Activated CD4-positive, alpha-beta T cell treated with anti-CD3 and anti-CD28 coated beads, Interleukin-2, amount 50 U/mL, for 48 hours (primary cell): Measurements from ENCODE around the gene PHACTR1.
"Not testable (repeated sequence)": the region's sequence is repeated elsewhere in the genome, so short reads cannot be mapped to it uniquely, and the experiment has no call there.

Experiments
- DNase-seq, 2 experiments: peaks; one replicate each; pipeline ENCODE4 v3.0.0-alpha.2; 2020

Gene PHACTR1

DNA sequence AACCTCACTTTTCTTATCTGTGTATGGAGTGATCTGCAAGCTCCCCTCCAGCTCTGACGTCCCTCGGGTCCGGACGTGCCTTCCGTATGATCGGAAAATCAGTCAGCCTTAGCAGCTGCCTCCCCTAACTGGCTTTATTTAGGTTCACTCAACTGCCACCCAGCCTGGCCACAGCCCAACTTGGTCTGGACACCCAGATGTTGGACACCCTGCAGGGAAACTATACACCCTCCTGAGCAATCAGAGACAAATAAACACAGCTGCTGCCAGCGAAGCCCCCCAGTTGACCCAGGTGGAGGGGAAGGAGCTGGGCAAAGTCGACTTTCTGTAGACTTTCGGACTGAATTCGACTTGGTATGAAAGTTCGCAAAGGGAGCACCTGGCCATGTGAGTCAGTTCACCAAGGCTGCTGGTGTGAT, 582.8 kb downstream of the PHACTR1 start:
- DNase-seq, result no peak

GRCh38 chr6:13299918-13300317, 583.4 kb downstream of the PHACTR1 start:
- no peak for DNase-seq

DNA sequence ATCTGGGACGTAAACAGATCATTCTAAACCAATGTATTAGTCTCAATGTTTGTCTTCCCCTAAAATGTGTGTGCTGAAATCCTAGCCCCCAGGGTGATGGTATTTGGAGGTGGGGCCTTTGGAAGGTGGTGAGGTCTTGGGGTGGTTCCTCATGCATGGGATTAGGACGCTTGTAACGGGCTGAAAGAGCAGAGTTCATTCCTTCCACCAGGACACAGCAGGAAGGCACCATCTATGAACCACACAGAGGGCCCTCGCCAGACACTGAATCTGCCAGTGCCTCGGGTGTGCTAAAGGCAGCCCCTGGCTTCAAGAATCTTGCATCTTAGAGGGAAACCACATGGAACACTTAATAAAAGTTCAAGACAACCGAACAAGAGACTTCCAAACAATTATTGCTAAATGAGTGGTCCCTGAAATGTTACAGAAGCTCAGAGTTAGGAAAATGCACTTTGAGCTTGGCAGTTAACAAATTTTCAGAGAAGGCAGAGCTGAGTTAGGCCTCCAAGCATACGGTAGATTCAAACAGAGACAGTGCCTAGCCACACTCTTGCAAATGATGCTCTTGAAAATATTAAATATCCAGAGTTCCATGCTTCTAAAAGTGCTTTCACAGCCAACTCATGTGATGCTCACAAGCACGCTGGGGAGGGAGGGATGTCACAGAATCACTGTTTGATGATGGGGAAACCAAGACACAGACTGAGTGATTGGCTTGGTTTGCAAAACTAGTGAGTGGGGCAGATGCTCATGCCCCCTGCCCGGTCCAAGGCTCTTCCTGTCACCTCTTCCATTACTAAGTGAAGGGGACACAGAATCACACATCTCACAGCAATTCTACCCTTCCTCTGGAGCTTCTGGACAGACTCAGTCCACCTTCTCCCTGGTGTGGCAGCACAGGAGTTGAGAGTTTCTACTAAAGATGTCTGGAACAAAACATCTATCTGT, 584.4 kb downstream of the PHACTR1 start:
- no peak for DNase-seq

DNA sequence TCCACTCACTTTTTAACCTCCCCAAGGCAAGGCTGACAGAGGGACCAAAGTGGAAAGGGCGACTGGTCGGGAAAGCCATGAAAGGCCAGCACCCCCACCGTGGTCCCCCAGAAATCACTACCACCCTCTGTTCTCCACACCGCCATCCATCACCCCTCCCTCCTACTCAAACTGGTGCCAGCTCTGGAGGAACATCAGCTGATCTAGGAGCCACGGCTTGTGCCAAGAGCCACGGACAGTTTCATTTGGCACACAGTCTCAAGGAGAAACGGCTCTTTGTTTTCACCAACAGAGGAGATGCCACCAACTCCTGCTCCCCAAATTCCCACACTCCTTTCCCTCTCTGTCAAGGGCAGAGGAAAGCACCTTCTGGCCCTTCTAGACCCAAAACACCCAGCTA, 585.7 kb downstream of the PHACTR1 start:
- DNase-seq, result no peak

DNA sequence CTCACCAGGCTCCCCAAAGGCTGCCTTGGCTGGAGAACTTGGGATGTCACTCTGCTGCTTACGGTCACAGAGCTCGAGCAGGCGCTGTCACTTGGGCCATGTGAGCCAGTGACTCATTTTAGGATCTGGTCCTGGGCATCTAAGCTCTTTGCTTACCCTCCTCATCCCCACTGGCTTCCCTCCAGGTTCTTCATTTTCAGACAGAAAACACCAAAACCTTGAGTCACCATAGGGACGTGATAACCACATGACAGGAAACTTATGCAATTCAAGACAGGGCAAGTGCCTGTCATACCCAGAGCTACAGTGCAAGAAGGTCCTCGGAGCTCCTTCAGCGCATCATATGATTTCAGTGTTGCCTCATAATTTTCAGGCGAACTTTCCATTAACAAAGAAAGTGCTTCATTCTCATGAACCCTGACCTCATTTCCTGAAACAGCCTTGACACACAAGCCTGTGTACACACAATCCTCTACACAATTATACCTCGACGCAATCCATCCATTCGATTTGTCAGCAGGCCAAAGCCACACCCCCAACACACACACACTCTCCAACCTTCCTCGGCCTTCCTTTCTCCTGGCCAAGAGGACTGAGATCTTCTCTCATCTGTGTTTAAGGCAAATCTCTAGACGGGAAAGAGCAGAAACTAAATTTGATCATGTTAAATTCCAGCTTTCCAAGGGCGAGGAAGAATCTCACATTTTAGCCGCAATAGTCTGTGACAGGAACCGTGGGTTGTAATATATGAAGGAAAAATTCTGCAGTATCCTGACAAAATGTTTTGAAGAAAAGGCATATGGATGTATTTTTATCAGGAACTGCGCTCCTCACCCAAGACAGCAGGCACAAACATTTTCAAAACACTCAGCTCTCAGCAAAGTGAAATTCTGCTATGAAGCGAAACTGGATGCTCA, 586.4 kb downstream of the PHACTR1 start:
- peak; percentile 49 to 58 for DNase-seq

GRCh38 chr6:13303668-13304017, 587.1 kb downstream of the PHACTR1 start:
- peak; percentile 48 to 52 for DNase-seq

DNA sequence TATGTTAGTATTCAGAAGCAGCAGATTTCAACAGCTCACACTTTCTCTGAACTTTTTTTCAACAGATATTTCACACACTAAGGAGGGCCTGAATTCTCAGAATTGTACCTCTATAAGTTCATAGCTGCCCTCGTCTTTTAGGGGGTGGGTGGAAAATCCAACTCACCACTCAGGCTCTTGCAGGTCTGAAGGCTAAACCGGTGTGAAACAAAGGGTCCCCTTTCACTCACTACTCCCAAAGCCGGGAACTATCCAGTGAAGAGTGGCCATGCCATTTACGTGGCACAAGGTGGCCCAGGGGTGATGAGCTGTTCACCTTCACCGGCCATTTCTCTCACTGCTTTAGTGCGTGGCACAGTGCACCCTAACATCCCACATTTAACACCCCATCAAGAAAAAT, 587.5 kb downstream of the PHACTR1 start:
- DNase-seq, result no peak

DNA sequence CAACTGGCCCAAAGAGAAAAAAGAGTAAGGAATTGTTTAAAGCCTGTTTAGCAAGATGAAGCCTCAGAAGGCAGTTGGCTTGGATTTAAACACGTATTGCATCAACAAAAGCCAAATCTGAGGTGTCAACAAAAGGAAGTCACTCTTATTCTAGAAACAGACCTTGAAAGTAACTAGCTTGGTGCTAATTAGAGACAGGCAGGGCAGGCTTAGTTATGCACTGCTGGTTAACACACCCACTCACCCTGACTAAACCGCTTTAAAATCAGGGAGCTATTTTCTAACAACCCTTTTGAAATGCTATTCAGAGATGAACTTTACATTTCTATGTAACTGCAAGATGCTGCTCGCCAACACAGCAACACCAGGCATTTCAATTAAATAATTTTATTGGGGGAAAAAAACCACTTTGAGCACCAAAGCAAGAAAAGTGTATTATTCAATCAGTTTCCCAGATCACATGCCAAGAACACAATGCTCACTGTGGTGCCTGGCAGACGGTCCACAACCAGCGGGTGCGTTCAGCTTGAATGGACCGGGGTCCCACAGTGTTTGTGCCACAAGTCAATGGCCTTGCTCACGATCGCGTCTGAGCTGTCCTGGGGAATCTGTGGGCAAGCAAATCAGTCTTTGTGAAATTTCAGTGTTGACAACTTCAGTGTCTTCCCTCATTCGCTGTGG, 588.2 kb downstream of the PHACTR1 start:
- DNase-seq, result no peak

DNA sequence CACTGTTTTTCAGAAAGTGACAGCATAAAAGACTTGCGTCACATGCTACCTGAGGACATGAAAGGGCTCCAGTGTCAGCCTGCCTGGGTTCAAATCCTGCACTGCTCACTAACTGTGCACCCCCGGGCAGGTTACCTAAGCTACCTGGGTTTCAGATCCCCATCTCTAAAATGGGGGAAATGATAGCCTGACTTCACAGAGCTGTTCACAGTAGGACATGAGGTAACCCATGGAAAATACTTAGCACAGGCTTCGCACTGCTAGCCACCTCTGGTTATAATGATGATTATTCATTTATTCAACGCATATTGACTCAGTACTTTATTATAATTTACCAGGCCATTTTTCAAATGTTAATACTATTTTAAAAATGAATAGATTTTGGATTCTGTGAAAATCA, 588.7 kb downstream of the PHACTR1 start:
- DNase-seq, result no peak

- no peak for DNase-seq
These were observed 589.2 kb downstream of the PHACTR1 start for GRCh38 chr6:13305791-13306190.

DNA sequence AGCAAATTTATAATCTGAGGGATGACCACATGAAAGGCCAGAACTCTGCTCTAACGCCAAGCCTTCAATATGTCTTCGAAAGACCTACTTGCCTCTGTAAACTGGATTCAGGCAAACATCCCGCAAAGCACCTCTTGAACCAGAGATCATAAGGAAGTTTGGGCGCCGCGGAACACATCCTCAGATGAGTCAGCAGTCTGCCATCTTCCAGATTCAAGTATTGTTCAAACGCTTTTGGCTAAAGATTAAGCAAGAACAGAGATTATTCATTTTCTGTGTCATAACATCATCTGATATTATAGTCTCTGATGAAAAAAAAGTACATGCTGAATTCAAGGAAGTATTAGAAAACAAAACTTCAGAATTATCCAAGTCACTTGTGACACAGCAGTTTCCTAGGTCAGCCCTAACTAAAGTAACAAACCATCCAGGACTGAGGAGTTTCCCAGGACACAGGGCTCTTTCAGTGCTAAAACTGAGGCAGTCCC, 591.0 kb downstream of the PHACTR1 start:
- DNase-seq, result no peak

DNA sequence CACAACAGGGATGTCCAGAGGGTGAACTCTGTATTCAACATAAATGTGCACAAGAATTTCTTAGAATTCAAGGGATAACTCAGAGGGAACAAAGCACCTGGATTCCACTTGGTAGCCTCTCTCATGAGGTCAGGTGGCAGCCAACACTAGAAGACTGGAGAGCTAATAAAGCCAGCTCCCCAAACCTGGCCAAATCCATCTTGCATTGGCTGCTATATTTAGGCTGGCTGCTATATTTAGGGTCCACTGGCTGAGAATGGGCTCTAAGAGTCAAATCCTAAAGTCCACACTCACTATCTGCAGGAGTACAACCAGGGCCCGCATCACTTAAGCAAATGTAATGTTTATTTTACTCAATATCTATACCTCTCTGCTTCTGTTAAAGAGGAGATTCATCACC, 591.8 kb downstream of the PHACTR1 start:
- DNase-seq, result no peak

DNA sequence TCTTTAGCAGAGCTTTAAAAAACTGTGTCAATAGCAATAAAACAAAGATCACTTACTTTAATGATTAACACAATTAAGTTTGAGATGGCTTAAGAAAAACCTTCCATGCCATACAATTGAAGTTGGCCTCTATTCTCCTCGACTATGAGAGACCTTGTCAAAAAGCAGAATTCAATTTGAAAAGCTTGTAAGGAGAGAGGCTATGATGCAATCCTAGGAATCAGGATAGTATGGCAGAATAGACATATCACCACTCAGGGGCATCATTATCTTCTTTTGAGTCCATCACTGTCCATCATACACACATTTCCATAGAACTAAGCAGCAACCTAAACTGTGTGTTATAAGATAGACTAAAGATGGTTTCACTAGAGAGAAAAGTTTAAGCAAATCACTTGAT, 594.6 kb downstream of the PHACTR1 start:
- no peak for DNase-seq

DNA sequence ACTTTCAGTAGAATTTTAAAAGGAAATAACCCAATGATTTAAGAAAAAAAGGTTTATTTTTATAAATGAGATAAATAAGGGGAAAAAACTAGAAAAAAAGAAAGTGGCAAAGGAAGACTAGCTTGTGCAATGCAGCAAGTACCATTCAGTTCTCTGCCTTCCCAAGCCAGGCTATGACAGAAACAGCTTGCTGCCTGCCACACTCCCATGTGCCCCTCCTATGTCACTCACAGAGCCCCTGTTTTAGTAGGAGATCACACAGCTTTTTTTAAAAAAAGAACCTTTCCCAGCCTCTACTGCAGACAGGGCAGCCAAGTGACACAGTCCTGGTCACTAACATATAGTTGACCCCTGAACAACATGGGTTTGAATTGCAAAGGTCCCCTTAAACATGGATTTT, 598.2 kb downstream of the PHACTR1 start:
- no peak for DNase-seq

DNA sequence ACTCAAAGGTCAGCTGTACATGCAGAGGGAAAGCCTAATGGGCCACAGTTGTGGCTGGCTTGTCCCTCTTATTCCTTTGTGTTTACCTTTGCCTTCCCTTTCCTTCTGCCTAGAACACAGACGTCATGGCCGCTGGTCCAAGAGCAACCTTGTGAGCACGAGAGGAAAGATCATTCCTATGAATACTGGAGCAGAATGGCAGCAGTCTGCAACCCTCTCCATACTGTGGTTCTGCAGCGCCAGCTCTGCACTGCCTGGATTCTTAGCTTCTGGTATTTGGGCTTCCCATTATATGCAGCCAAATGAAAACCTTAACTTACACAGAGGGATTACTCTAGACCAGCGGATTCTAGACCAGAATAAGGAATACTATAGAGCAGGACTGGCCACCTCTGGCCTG, 599.3 kb downstream of the PHACTR1 start:
- no peak for DNase-seq

- no peak for DNase-seq
These were observed 602.3 kb downstream of the PHACTR1 start for GRCh38 chr6:13318821-13319220.

DNA sequence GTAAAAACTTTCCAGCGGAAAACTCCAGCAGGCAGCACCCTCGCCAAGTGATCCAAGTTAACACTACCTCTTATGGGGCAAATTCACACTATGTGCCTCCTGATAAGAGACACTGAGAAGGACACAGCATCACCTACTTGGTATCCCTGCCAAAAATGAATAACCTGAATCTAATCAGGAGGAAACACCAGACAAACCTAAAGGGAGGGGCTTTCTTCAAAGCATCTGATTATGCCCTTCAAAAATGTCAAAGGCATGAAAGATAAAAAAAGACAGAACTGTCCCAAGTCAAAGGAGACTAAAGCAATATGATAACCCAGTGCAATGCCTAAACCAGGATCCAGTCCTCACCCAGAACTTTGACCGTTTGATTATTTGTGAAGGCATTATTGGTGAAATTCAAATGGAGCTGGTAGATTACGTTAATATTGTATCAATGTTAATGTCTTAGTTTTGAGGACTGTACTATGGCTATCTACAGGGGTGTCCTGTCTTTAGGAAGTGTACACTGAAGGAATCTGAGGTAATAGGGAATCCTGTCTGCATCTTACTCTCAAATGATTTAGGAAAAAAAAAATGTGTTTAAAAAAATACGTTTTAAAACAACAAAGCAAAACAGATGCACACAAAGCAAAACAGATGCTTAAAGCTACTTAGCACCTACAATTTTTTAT, 603.5 kb downstream of the PHACTR1 start:
- no peak for DNase-seq

DNA sequence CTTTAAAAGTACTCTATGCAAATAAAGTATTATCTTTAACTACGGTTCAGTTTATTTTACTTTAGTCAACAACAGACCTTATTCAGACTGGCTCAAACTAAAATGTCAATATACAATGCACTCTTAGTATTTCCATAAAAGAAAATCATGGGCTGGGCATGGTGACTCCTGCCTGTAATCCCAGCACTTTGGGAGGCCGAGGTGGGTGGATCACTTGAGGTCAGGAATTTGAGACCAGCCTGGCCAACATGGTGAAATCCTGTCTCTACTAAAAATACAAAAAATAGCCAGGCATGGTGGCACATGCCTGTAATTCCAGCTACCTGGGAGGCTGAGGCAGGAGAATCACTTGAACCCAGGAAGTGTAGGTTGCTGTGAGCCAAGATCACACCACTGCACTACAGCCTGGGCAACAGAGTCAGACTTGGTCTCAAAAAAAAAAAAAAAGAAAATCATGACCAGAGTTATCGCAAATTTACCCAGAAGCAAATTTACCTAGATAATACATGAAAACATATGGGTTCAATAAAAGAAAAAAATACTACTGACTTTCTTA, 609.5 kb downstream of the PHACTR1 start:
- DNase-seq, result not testable (repeated sequence)

DNA sequence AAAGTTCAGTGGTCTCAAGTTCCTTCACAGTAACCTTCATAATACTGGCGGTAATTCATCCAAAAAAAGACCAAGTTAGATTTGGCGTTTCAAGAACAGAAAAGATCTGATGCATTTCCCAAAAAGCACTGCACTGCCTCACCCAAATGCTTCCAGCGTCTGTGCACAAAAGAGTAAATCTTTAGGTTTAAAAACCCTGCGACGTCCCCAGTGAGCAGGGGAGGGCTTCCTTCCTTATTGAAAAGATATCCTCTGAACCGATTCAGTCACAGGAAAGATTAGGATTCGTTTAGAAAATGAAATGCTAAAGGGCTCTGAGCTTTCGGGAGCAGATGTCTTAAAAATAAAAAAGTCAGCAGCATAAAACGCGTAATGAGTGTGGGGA, 611.1 kb downstream of the PHACTR1 start:
- DNase-seq, result no peak

DNA sequence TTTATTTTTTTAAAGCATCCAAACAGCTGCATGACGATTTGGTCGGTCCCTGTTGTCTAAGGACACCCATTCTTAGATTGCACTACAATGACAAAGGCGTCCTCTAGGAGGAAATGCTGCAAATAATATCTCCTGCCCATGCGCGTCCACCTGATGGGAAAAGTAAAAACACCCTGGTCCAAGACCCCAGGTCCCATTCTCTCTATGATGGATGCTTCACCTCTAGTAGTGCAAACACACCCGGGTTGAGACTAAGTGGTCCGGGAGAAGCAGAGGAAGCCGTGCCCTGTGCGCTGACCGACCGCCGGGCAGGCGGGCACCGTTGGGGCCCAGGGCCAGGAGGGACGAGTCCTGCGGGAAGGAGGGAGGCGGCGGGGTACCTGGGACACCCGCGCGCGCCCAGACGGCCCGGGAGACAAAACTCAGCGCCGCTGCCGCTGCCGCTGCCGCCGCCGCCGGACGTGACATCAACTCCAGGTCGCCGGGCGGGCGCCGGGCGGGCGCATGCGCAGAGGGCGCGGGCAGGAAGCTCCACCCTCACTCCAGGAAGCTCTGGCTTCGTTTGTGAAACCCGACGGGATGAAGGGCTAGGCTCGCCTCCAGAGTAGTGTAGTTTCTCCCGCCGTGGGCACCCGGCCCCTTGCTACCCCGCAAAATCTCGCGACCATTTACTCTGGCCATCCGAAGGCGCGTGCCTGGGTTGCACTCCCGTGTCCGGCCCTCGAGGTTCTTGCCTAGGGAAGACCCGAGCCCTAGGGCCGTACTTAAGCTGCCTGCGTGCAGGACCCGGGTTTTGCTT, 611.7 kb downstream of the PHACTR1 start, which contains the start of gene TBC1D7:
Gene TBC1D7 (minus strand): TSS at position 462 of the 799 bp plus-strand sequence. CDS start 1,639 bp downstream, outside the sequence.
- peak; percentile 92 to 93 for DNase-seq

- no peak for DNase-seq
These were observed 612.3 kb downstream of the PHACTR1 start for GRCh38 chr6:13328875-13329183.
